Pancreas (tissue), 10 donors: ENCODE results near the gene HRH1. TPM values are rescaled to one million over a fixed set of nuclear protein-coding genes. Genes with fewer than 3 reads are reported as not detected.
"Not testable (repeated sequence)": the region's sequence is repeated elsewhere in the genome, so short reads cannot be mapped to it uniquely, and the experiment has no call there.

Source experiments
- ATAC-seq, 4 donors: fragments of 200-7000 bp; cut with Tn5 transposase; one replicate each; pipeline versions ENCODE4 v1.8.0 to v1.9.1; 2020; ENCODE audit warnings: mild to moderate bottlenecking in 4 of 4, moderate library complexity in 4 of 4
- DNase-seq, 6 donors: peaks; one replicate each; pipeline ENCODE4 v3.0.0-alpha.2; 2020
- FAIRE-seq: peaks from 2 replicates; lab custom pipeline; 2012; peaks lifted over from hg19 to GRCh38; lab: Jason Lieb, UNC
- H3K27ac ChIP-seq, 4 donors: fragments of 200-600 bp; sonication (generic); 1 replicate in 3 of 4; 2 replicates in 1 of 4; pipeline versions ENCODE4 v1.5.0 to v1.8.0; 2020
- H3K27me3 ChIP-seq, 4 donors: fragments of 200-600 bp; one replicate each; pipeline ENCODE4 v1.8.0; 2021
- H3K36me3 ChIP-seq, 3 donors: fragments of 200-600 bp; sonication (generic) in 1 of 3; one replicate each; pipeline versions ENCODE4 v1.5.0 to v1.8.0; 2020 to 2021
- H3K4me1 ChIP-seq, 3 donors: fragments of 200-600 bp; one replicate each; pipeline ENCODE4 v1.8.0; 2021
- H3K4me3 ChIP-seq, 4 donors: fragments of 200-600 bp; sonication (generic) in 2 of 4; one replicate each; pipeline versions ENCODE4 v1.5.0 to v1.8.0; 2020 to 2021
- H3K9me3 ChIP-seq, 4 donors: fragments of 200-600 bp; one replicate each; pipeline ENCODE4 v1.8.0; 2021
- WGBS, 2 donors: extraction: QIAGEN DNeasy Blood & Tissue Kit; methylation state at CpG; one replicate each; pipeline ENCODE4 v1.1.7; 2013; 5-methylcytosine and 5-hydroxymethylcytosine counted together
- intact Hi-C, 3 donors: fragments of 100-400 bp; cut with DNase I; formaldehyde crosslinking; loops; one replicate each; pipeline versions ENCODE4 v1.11.1 to v1.14.2; 2022
- polyA plus RNA-seq, 2 donors: library from polyadenylated mRNA; stranded (reverse); fragments of 200-250 nt; gene quantifications; one replicate each; pipeline ENCODE4 v1.2.3, GENCODE V29; 2013
- total RNA-seq, 6 donors: library from RNA; stranded (reverse); fragmentation: NEBNext Ultra II Directional in 4 of 6; extraction: Animal tissue kit (Norgen Biotek cat#: 25700) in 4 of 6; gene quantifications; one replicate each; pipeline versions ENCODE4 v1.2.1 to v1.2.4, GENCODE V29; 2021 to 2023
- TF ChIP-seq, protein P1 (sequence below), 4 donors: fragments of 200-600 bp; sonication (generic) in 3 of 4; IDR thresholded peaks; one replicate each; pipeline versions ENCODE4 v1.5.0 to v1.8.0; 2021; ENCODE audit warnings: antibody characterized with exemption in 4 of 4
- donor health status: healthy with polysubstance abuse.
- donor health status: DM: no; HTN: no; CAD: no; lungs with moderate emphysema.
- donor health status: DM: no; HTN: no; CAD: no.
- donor health status: control.
- donor health status: control.
- donor health status: Bipolar disorder and iron deficiency.
- donor health status: DM: yes; HTN: yes; CAD: no.
- donor health status: DM: no; HTN: no; CAD: no.
- donor health status: DM: no; HTN: no; CAD: no.
- donor health status: DM: yes; HTN: yes; CAD: no.

The HRH1 gene
- total and polyA plus RNA-seq, 8 donors = 0.16 to 1.3 (median 0.25) TPM

DNA sequence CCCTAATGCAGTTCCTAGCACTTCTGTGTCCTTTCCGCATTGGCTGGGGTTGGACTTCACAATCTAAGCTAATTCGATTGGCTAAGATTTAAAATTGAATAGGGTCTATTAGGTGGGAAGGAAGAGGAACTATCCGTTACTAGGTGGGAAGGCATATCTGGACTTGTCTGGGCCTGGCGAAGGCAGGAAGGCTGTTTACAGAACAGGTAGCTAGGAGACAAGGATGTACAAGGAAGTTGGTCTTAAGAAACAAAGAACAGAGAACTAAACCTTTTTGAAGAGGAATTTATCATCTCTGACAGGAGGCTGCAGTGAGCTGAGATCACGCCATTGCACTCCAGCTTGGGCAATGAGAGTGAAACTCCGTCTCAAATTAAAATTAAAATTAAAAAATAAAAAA, 100.6 kb downstream of the HRH1 start:
- Histone ChIP-seq H3K9me3 (no peaks in the 10 kb centered on the region), H3K4me3 (no peak overlapping the region), H3K36me3 (no peaks in the 10 kb centered on the region), H3K27me3 (no peaks in the 10 kb centered on the region), H3K27ac (no peak overlapping the region), H3K4me1 (no peaks in the 10 kb centered on the region)
- intact Hi-C loops = no loop called here
- 70 to 76% methylated on average over 6 of the region's 6 CpGs for WGBS, 2 donors
- TF ChIP-seq, protein P1, sequence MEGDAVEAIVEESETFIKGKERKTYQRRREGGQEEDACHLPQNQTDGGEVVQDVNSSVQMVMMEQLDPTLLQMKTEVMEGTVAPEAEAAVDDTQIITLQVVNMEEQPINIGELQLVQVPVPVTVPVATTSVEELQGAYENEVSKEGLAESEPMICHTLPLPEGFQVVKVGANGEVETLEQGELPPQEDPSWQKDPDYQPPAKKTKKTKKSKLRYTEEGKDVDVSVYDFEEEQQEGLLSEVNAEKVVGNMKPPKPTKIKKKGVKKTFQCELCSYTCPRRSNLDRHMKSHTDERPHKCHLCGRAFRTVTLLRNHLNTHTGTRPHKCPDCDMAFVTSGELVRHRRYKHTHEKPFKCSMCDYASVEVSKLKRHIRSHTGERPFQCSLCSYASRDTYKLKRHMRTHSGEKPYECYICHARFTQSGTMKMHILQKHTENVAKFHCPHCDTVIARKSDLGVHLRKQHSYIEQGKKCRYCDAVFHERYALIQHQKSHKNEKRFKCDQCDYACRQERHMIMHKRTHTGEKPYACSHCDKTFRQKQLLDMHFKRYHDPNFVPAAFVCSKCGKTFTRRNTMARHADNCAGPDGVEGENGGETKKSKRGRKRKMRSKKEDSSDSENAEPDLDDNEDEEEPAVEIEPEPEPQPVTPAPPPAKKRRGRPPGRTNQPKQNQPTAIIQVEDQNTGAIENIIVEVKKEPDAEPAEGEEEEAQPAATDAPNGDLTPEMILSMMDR (IDR thresholded peaks at IDR 0.05) = no peak
- DNase-seq (no peak), ATAC-seq (no peak), FAIRE-seq (no peak)

DNA sequence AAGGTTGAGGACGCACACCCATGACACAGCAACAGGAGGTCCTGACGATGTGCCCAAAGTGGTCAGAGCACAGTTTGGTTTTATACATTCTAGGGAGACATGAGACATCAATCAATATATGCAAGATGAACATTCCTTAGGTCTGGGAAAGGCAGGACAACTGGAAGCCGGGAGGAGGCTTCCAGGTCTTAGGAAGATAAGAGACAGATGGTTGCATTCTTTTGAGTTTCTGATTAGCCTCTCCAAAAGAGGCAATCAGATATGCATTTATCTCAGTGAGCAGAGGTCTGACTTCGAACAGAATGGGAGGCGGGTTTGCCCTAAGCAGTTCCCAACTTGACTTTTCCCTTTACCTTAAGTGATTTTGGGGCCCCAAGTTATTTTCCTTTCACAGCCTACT, 101.2 kb downstream of the HRH1 start:
- H3K27me3 ChIP-seq, H3K27ac ChIP-seq, ATAC-seq, H3K36me3 ChIP-seq, intact Hi-C loops, H3K9me3 ChIP-seq, H3K4me1 ChIP-seq, FAIRE-seq, H3K4me3 ChIP-seq, DNase-seq: not testable (repeated sequence)
- 42 to 53% methylated on average over 5 of the region's 5 CpGs for WGBS, 2 donors

DNA sequence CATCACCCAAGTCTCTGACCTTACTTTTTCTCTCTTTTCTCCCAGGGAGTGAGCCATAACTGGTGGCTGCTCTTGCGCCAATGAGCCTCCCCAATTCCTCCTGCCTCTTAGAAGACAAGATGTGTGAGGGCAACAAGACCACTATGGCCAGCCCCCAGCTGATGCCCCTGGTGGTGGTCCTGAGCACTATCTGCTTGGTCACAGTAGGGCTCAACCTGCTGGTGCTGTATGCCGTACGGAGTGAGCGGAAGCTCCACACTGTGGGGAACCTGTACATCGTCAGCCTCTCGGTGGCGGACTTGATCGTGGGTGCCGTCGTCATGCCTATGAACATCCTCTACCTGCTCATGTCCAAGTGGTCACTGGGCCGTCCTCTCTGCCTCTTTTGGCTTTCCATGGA, 104.7 kb downstream of the HRH1 start:
- no peaks in the 10 kb centered on the region for H3K9me3 ChIP-seq
- FAIRE-seq (no peak), ATAC-seq (no peak), DNase-seq (peak in 1 of 6 donors; percentile 37)
- H3K4me1 ChIP-seq = no peaks in the 10 kb centered on the region
- H3K27me3 ChIP-seq = no peaks in the 10 kb centered on the region
- TF ChIP-seq, protein P1 (IDR thresholded peaks at IDR 0.05) = no peak
- H3K36me3 ChIP-seq = no peaks in the 10 kb centered on the region
- H3K4me3 ChIP-seq = no peak overlapping the region
- 84 to 92% methylated on average over 11 of the region's 11 CpGs for WGBS, 2 donors
- no peak overlapping the region for H3K27ac ChIP-seq
- intact Hi-C loops = no loop called here

DNA sequence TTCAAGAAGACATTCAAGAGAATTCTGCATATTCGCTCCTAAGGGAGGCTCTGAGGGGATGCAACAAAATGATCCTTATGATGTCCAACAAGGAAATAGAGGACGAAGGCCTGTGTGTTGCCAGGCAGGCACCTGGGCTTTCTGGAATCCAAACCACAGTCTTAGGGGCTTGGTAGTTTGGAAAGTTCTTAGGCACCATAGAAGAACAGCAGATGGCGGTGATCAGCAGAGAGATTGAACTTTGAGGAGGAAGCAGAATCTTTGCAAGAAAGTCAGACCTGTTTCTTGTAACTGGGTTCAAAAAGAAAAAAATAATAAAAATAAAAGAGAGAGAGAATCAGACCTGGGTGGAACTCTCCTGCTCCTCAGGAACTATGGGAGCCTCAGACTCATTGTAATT, 106.2 kb downstream of the HRH1 start:
- no peaks in the 10 kb centered on the region for H3K27me3 ChIP-seq
- WGBS, 2 donors = 66 to 74% methylated on average over 3 of the region's 3 CpGs
- intact Hi-C loops = no loop called here
- no peak for ATAC-seq
- H3K36me3 ChIP-seq = no peaks in the 10 kb centered on the region
- no peaks in the 10 kb centered on the region for H3K4me1 ChIP-seq
- no peak overlapping the region for H3K27ac ChIP-seq
- H3K9me3 ChIP-seq = no peaks in the 10 kb centered on the region
- FAIRE-seq = no peak
- DNase-seq = no peak
- H3K4me3 ChIP-seq = no peak overlapping the region
- TF ChIP-seq, protein P1 (IDR thresholded peaks at IDR 0.05) = no peak

DNA sequence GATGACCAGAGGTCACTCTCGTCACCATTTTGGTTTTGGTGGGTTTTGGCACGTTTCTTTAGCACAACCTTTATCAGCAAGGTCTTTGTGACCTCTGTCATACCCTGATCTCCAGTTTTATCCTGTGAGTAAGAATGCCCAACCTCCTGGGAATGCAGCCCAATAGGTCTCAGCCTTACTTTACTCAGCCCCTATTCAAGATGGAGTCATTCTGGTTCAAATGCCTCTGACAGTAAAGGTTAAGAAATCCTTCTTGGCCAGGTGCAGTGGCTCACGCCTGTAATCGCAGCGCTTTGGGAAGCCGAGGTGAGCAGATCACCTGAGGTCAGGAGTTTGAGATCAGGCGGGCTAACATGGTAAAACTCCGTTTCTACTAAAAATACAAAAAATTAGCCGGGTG, 114.7 kb downstream of the HRH1 start:
- FAIRE-seq = no peak
- WGBS, 2 donors = 61 to 64% methylated on average over 9 of the region's 9 CpGs

More for the DNA sequence above, 114.7 kb downstream of the HRH1 start:
- no peaks in the 10 kb centered on the region for H3K36me3 ChIP-seq
- no peak for DNase-seq
- no peak overlapping the region for H3K27ac ChIP-seq
- no peak overlapping the region for H3K4me3 ChIP-seq
- no peak for ATAC-seq
- H3K9me3 ChIP-seq = no peaks in the 10 kb centered on the region
- H3K27me3 ChIP-seq = no peaks in the 10 kb centered on the region
- H3K4me1 ChIP-seq = peaks cover 0 to 11% (median 7%) of the 10 kb centered on the region in 3 donors
- intact Hi-C loops = no loop called here
- TF ChIP-seq, protein P1 (IDR thresholded peaks at IDR 0.05) = no peak
